Epithelial cell of proximal tubule (primary cell): ENCODE data around the gene PLG. TPM values are rescaled to one million over a fixed set of nuclear protein-coding genes. Genes with fewer than 3 reads are reported as not detected.
"Not testable (repeated sequence)": the region's sequence is repeated elsewhere in the genome, so short reads cannot be mapped to it uniquely, and the experiment has no call there.

ENCODE experiments used
- DNase-seq: peaks from one replicate; pipeline ENCODE4 v3.0.0-alpha.2; 2011; ENCODE audit warnings: low read depth
- H3K4me3 ChIP-seq: 2 replicates; pipeline ENCODE4 v1.5.1; 2011; ENCODE audit warnings: low read depth, mild to moderate bottlenecking, low read length
- total RNA-seq: library from RNA; depleted of rRNA; stranded (reverse); fragments of >200 nt; gene quantifications from 2 replicates; pipeline ENCODE4 v1.2.3, GENCODE V29; 2015
- TF ChIP-seq, protein P1 (sequence below): conservative IDR thresholded peaks from 2 replicates; pipeline ENCODE4 v1.5.1; 2012; ENCODE audit warnings: low read depth, mild to moderate bottlenecking, low read length

Gene PLG
- not detected in 2 replicates for total RNA-seq

DNA sequence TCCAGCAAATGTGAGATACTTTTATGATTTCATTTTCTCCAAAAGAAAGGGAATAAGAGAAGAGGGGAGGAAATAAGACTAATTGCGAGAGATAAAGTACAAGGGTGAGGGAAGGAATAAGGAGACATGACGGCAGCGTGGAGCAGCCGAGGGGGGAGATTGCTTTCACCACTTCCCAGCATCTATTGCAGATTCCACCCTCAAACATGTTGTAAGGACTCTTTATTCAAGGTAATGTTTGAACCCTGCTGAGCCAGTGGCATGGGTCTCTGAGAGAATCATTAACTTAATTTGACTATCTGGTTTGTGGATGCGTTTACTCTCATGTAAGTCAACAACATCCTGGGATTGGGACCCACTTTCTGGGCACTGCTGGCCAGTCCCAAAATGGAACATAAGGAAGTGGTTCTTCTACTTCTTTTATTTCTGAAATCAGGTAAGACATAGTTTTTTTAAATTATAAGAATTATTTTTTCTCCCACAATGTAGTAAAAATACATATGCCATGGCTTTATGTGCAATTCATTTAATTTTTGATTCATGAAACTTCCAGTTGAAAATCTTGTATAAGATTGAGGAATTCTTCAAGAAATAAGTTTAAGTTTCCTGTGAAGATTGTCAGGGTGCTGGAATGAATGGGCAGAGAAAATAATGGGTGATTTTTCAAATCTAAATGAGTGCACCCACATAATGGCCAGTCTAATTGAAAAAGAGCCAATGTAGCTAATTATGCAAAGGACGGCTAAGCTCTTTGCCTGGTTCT is at the start of gene PLG:
PLG (plus strand) TSS at position 327 of the 763 bp plus-strand sequence; CDS start at position 388, 61 bp downstream.
- not testable (repeated sequence) for DNase-seq, H3K4me3 ChIP-seq

GRCh38 chr6:160659562-160659961 is 42.5 kb upstream of the PLG start:
- TF ChIP-seq, protein P1, sequence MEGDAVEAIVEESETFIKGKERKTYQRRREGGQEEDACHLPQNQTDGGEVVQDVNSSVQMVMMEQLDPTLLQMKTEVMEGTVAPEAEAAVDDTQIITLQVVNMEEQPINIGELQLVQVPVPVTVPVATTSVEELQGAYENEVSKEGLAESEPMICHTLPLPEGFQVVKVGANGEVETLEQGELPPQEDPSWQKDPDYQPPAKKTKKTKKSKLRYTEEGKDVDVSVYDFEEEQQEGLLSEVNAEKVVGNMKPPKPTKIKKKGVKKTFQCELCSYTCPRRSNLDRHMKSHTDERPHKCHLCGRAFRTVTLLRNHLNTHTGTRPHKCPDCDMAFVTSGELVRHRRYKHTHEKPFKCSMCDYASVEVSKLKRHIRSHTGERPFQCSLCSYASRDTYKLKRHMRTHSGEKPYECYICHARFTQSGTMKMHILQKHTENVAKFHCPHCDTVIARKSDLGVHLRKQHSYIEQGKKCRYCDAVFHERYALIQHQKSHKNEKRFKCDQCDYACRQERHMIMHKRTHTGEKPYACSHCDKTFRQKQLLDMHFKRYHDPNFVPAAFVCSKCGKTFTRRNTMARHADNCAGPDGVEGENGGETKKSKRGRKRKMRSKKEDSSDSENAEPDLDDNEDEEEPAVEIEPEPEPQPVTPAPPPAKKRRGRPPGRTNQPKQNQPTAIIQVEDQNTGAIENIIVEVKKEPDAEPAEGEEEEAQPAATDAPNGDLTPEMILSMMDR, result no peak
- H3K4me3 ChIP-seq, result no peak overlapping the region
- DNase-seq, result no peak

- TF ChIP-seq, protein P1, result no peak
- no peak overlapping the region for H3K4me3 ChIP-seq
- no peak for DNase-seq
Observed at GRCh38 chr6:160661216-160661615, 40.8 kb upstream of the PLG start.

DNA sequence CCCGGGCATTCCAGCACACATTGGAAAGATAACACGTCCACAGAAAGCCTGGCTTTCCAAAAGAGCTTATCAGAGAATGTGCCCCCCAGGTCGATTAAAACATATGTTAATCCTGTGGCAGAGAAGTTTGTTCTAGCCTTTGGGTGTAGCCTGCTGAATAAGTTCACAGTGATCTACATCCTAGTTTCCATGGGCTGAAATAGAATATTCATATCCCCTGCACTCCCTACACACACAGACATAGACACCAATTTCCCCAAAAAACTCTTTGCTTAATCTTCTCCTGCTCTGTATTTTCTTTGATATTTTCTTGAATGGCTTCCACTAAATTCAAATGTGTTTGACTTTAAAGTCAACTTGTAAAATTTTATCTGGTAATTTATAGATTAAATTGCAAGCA is 39.6 kb upstream of the PLG start:
- DNase-seq, result no peak

DNA sequence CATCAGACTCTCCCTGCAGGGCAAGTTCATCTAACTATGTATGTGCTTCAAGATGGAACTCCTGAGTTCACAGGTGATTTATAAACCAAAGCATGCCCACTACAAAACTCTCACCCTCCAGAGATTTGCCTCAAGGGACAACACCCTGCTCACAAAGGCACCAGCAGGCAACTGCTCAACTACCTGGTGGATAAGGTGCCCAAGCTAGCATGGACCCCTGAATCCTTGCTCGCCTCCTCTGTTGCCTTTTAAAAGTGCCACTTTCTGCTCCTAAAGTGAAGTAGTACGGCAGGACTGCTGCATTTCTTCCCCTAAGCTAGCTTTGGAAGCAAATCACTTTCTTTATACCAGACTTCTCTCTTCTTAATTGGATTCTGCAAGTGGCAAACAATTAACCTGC is 39.2 kb upstream of the PLG start:
- no peak overlapping the region for H3K4me3 ChIP-seq
- TF ChIP-seq, protein P1, result no peak
- no peak for DNase-seq

More for the DNA sequence above, 39.6 kb upstream of the PLG start:
- no peak overlapping the region for H3K4me3 ChIP-seq
- TF ChIP-seq, protein P1, result no peak

GRCh38 chr6:160664198-160664597 is 37.8 kb upstream of the PLG start, which contains the start of gene LPA:
Gene LPA (minus strand): TSS chr6:160664275. CDS start chr6:160664214, 61 bp downstream.
- DNase-seq, H3K4me3 ChIP-seq: not testable (repeated sequence)

DNA sequence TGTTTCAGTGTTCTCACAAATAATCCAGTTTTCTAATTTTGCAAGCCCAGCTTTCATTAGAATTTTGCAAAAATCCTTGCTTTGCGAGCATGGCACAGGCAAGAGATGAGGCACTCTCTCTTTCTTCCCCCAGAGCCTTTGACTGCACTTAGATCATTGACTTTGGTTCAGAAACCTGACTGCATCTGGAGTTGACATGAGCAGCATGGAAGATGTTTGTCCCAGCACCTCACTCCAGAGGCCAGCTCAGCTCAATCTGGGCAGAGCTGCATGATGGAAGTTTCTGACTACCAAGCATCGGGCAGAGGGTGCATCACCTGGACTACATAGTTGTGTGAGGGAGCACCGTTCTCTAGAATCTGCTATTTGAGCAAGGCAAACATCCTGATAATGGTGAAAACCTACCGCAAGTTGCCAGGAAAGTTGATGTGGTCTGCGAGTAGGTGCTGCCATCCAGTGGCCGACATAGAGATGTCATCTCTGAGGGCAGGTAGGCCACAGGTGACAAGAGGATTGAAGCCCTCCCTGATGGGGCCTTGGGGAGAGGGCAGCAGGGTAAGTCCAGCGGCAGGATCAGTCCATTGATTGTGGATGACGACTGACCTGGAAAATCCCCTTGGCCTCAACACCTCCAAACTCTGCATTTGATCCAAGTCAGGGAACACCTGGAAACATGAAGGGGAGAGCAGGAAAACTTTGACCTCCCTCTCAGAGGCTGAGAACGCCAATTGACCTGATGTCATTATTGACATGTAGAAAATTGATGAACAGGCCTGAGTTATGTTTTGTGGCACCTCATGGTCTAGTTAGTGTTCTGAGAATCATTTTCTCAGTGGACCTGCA is 34.2 kb upstream of the PLG start:
- no peak overlapping the region for H3K4me3 ChIP-seq
- no peak for DNase-seq
- TF ChIP-seq, protein P1, result peak; percentile 71
